HepG2 (cell line): Measurements from ENCODE around the gene DISP2. TPM values are rescaled to one million over a fixed set of nuclear protein-coding genes. Genes with fewer than 3 reads are reported as not detected.

Source experiments
- ARHGAP35 ChIP-seq: sonication (generic); formaldehyde crosslinking; IDR thresholded peaks from 2 replicates; pipeline ENCODE4 v1.9.0; 2022; ENCODE audit warnings: mild to moderate bottlenecking, inconsistent platforms, moderate library complexity, missing genetic modification reagents, borderline replicate concordance
- ATF3 ChIP-seq: sonication (generic); formaldehyde crosslinking; IDR thresholded peaks from 2 replicates; pipeline ENCODE4 v1.4.0; 2020; ENCODE audit warnings: missing genetic modification reagents
- JUN ChIP-seq: sonication (generic); formaldehyde crosslinking; IDR thresholded peaks from 2 replicates; pipeline ENCODE4 v1.4.0; 2020; ENCODE audit warnings: mild to moderate bottlenecking, missing genetic modification reagents
- MBNL3 ChIP-seq: fragments of 250-450 bp; sonication (Bioruptor Pico); conservative IDR thresholded peaks from 2 replicates; pipeline ENCODE4 v1.8.0; 2022; ENCODE audit warnings: mild to moderate bottlenecking, inconsistent platforms
- POLR2A ChIP-seq, 2 experiments: IDR thresholded peaks; 2 replicates each; pipeline ENCODE4 v1.6.1; 2011; ENCODE audit warnings: low read depth in 2 of 2, low read length in 2 of 2, mild to moderate bottlenecking in 1 of 2, moderate library complexity in 1 of 2; ENCODE audit not compliant: insufficient read depth in 1 of 2
- ZC3H13 ChIP-seq: sonication (generic); formaldehyde crosslinking; IDR thresholded peaks from 2 replicates; pipeline ENCODE4 v1.8.1; 2023; ENCODE audit warnings: mild to moderate bottlenecking, missing genetic modification reagents, moderate library complexity
- ZFAT ChIP-seq: sonication (generic); formaldehyde crosslinking; conservative IDR thresholded peaks from 2 replicates; pipeline ENCODE4 v1.8.1; 2023; ENCODE audit warnings: missing genetic modification reagents, inconsistent platforms
- ZNF34 ChIP-seq: sonication (generic); formaldehyde crosslinking; IDR thresholded peaks from 2 replicates; pipeline ENCODE4 v1.4.0; 2020; ENCODE audit warnings: mild to moderate bottlenecking, missing genetic modification reagents, borderline replicate concordance
- ZNF687 ChIP-seq: sonication (generic); formaldehyde crosslinking; IDR thresholded peaks from 2 replicates; pipeline ENCODE4 v1.5.1; 2020; ENCODE audit warnings: mild to moderate bottlenecking, missing genetic modification reagents, moderate library complexity
- ZNF737 ChIP-seq: sonication (generic); formaldehyde crosslinking; IDR thresholded peaks from 2 replicates; pipeline ENCODE4 v1.5.0; 2020; ENCODE audit warnings: missing genetic modification reagents, mild to moderate bottlenecking, borderline replicate concordance
- ZNF790 ChIP-seq: sonication (generic); formaldehyde crosslinking; IDR thresholded peaks from 2 replicates; pipeline ENCODE4 v1.8.0; 2022; ENCODE audit warnings: missing genetic modification reagents, mild to moderate bottlenecking, borderline replicate concordance
- polyA plus RNA-seq, 8 experiments: library from polyadenylated mRNA; depleted of rRNA in 3 of 8; stranded (reverse) in 7 of 8; unstranded in 1 of 8; fragments of >200 nt; fragmentation: Illumina TruSeq in 4 of 8; extraction: Trizol in 4 of 8; gene quantifications; 2 replicates each; pipeline versions ENCODE4 v1.2.1 to v1.2.3, GENCODE V29; 2011 to 2016; ENCODE audit warnings: low read depth in 4 of 8, missing spikeins in 1 of 8, mixed read lengths in 1 of 8; ENCODE audit not compliant: insufficient read depth in 1 of 8
- total RNA-seq, 5 experiments: library from RNA; depleted of rRNA; stranded (reverse); fragments of >200 nt; fragmentation: Illumina TruSeq; extraction: Trizol; gene quantifications; 2 replicates each; pipeline ENCODE4 v1.2.3, GENCODE V29; 2016; ENCODE audit warnings: low read depth in 1 of 5

The DISP2 gene
- total and polyA plus RNA-seq, 2 of the 13 experiments (the other 11 are each of a cell fraction or from before 2014, with no cell fraction given) = 0.09 to 0.32 TPM

- TF ChIP-seq ZNF34 (CRISPR knock-in tag) (no peak), ARHGAP35 (CRISPR knock-in tag) (no peak), POLR2A (IDR thresholded peaks at IDR 0.05; ENCODE audit: insufficient read depth in 1 of 2, low read depth in 2 of 2, low read length in 2 of 2) (peak in 1 of 2 experiments; percentile 11; a peak in 1 of 4 replicates), JUN (CRISPR knock-in tag) (peak; percentile 66; the same call in 1 of the 2 replicates), ZNF737 (no peak), ATF3 (peak; percentile 54; the same call in 1 of the 2 replicates), ZC3H13 (CRISPR knock-in tag) (no peak), ZNF687 (CRISPR knock-in tag) (peak; percentile 5; the same call in 1 of the 2 replicates), MBNL3 (no peak), ZNF790 (CRISPR knock-in tag) (no peak), ZFAT (CRISPR knock-in tag) (no peak)
These were observed 18.9 kb upstream of the DISP2 start (continued) for GRCh38 chr15:40338921-40339620.
